GM12878 (cell line): ENCODE measurements around the gene AIFM3. TPM values are rescaled to one million over a fixed set of nuclear protein-coding genes. Genes with fewer than 3 reads are reported as not detected.

Experiments
- ATAC-seq: fragments of 200-7000 bp; cut with Tn5 transposase; 3 replicates; pipeline ENCODE4 v1.9.1; 2020; ENCODE audit warnings: mild to moderate bottlenecking, moderate library complexity
- BruUV-seq: library from RNA; stranded (reverse); fragments of 400-500 nt; replicated peaks from 2 replicates; lab custom pipeline; 2021; lab: Mats Ljungman, UMichigan
- CTCF ChIA-PET: fragments of 300-600 bp; sonication (Branson Sonifier 250); formaldehyde crosslinking; extraction: SDS; loops from one replicate; lab custom pipeline; 2021; ENCODE audit warnings: inconsistent platforms; lab: Yijun Ruan, JAX
- POLR2A ChIA-PET: fragments of 350-600 bp; formaldehyde crosslinking; extraction: SDS; loops from one replicate; lab custom pipeline; 2021; ENCODE audit warnings: inconsistent platforms; lab: Charles Lee
- RAD21 ChIA-PET: fragments of 300-600 bp; sonication (Branson Sonifier 250); formaldehyde crosslinking; loops from one replicate; lab custom pipeline; 2023; ENCODE audit warnings: antibody characterized with exemption; ENCODE audit not compliant: unreplicated experiment; lab: Charles Lee
- SMC1A ChIA-PET: fragments of 300-600 bp; sonication (Branson Sonifier 250); formaldehyde crosslinking; loops from one replicate; lab custom pipeline; 2023; ENCODE audit not compliant: unreplicated experiment, uncharacterized antibody; lab: Charles Lee
- DNase-seq: peaks from one replicate; pipeline ENCODE4 v3.0.0-alpha.2; 2011; ENCODE audit warnings: low read depth, low spot score
- FAIRE-seq: peaks from 3 replicates; lab custom pipeline; 2011; peaks lifted over from hg19 to GRCh38; lab: Jason Lieb, UNC
- H2AFZ ChIP-seq: 2 replicates; pipeline ENCODE4 v1.6.0; 2011; ENCODE audit warnings: low read depth, low read length, control low read depth; ENCODE audit not compliant: control insufficient read depth
- H3K27ac ChIP-seq: 2 replicates; pipeline ENCODE4 v1.5.1; 2011; ENCODE audit warnings: control low read depth; ENCODE audit not compliant: control insufficient read depth, insufficient read depth
- H3K27me3 ChIP-seq, 2 experiments: replicated peaks in 1 of 2; 2 replicates each; pipeline versions ENCODE4 v1.6.0 to v1.6.1; 2011; ENCODE audit warnings: low read length in 1 of 2; ENCODE audit not compliant: control insufficient read depth in 2 of 2, insufficient read depth in 2 of 2
- H3K36me3 ChIP-seq, 2 experiments: 2 replicates each; pipeline ENCODE4 v1.5.1; 2011; ENCODE audit warnings: low read length in 1 of 2; ENCODE audit not compliant: control insufficient read depth in 2 of 2, insufficient read depth in 2 of 2
- H3K4me1 ChIP-seq: 2 replicates; pipeline ENCODE4 v1.6.1; 2011; ENCODE audit warnings: mild to moderate bottlenecking, low read length, moderate library complexity, mixed read lengths; ENCODE audit not compliant: control insufficient read depth, insufficient read depth
- H3K4me2 ChIP-seq: 2 replicates; pipeline ENCODE4 v1.6.0; 2011; ENCODE audit warnings: control low read depth; ENCODE audit not compliant: control insufficient read depth, insufficient read depth
- H3K4me3 ChIP-seq: fragments of 200-600 bp; sonication (generic); 2 replicates; pipeline ENCODE4 v1.5.1; 2016
- H3K79me2 ChIP-seq: 2 replicates; pipeline ENCODE4 v1.6.0; 2011; ENCODE audit warnings: low read length; ENCODE audit not compliant: control insufficient read depth, insufficient read depth
- H3K9ac ChIP-seq: 2 replicates; pipeline ENCODE4 v1.8.0; 2011; ENCODE audit warnings: low read length, control low read depth, mixed read lengths; ENCODE audit not compliant: control insufficient read depth, insufficient read depth
- H3K9me3 ChIP-seq: replicated peaks from 3 replicates; pipeline ENCODE4 v1.5.1; 2011; ENCODE audit warnings: mild to moderate bottlenecking, low read length; ENCODE audit not compliant: control insufficient read depth, insufficient read depth
- H4K20me1 ChIP-seq: 2 replicates; pipeline ENCODE4 v1.6.0; 2011; ENCODE audit not compliant: control insufficient read depth, insufficient read depth
- BCL3 ChIP-seq: IDR thresholded peaks from 2 replicates; pipeline ENCODE4 v1.6.1; 2011; ENCODE audit warnings: borderline replicate concordance, low read depth, mild to moderate bottlenecking, moderate library complexity, low read length; ENCODE audit not compliant: insufficient read depth, poor library complexity, severe bottlenecking
- CBFB ChIP-seq: IDR thresholded peaks from 2 replicates; pipeline ENCODE4 v1.6.1; 2016; ENCODE audit warnings: antibody characterized with exemption, low read depth
- CHD2 ChIP-seq: IDR thresholded peaks from 2 replicates; pipeline ENCODE4 v1.6.1; 2011; ENCODE audit warnings: low read depth, low read length, improper control_type of control experiment, borderline replicate concordance
- CHD4 ChIP-seq: fragments of 200-600 bp; sonication (generic); IDR thresholded peaks from 2 replicates; pipeline ENCODE4 v1.6.1; 2016; ENCODE audit warnings: mild to moderate bottlenecking
- CREM ChIP-seq: IDR thresholded peaks from 2 replicates; pipeline ENCODE4 v1.6.1; 2014; ENCODE audit warnings: antibody characterized with exemption, low read depth
- FOXK2 ChIP-seq: fragments of 450-650 bp; IDR thresholded peaks from 2 replicates; pipeline ENCODE4 v1.6.1; 2017; ENCODE audit warnings: mild to moderate bottlenecking, moderate library complexity
- HDAC6 ChIP-seq: fragments of 200-600 bp; sonication (generic); IDR thresholded peaks from one replicate; pipeline ENCODE4 v1.8.0; 2017; ENCODE audit warnings: antibody characterized with exemption; ENCODE audit not compliant: unreplicated experiment
- IKZF1 ChIP-seq: fragments of 450-650 bp; conservative IDR thresholded peaks from 2 replicates; pipeline ENCODE4 v1.6.1; 2017; ENCODE audit warnings: antibody characterized with exemption, mild to moderate bottlenecking
- LARP7 ChIP-seq: fragments of 450-650 bp; IDR thresholded peaks from 2 replicates; pipeline ENCODE4 v1.6.1; 2017; ENCODE audit warnings: mild to moderate bottlenecking
- MEF2B ChIP-seq: fragments of 450-650 bp; IDR thresholded peaks from 2 replicates; pipeline ENCODE4 v1.6.1; 2018; ENCODE audit warnings: mild to moderate bottlenecking, moderate library complexity; ENCODE audit not compliant: partially characterized antibody, poor library complexity, severe bottlenecking
- NR2C2 ChIP-seq: IDR thresholded peaks from 2 replicates; pipeline ENCODE4 v1.6.1; 2011; ENCODE audit warnings: borderline replicate concordance, low read depth; ENCODE audit not compliant: control insufficient read depth, insufficient read length
- PBX3 ChIP-seq: IDR thresholded peaks from 2 replicates; pipeline ENCODE4 v1.6.1; 2011; ENCODE audit warnings: mild to moderate bottlenecking, low read depth, low read length, moderate library complexity; ENCODE audit not compliant: insufficient replicate concordance
- RUNX3 ChIP-seq: IDR thresholded peaks from 2 replicates; pipeline ENCODE4 v1.6.1; 2012; ENCODE audit warnings: low read length, inconsistent platforms
- SRF ChIP-seq, 2 experiments: IDR thresholded peaks; 2 replicates each; pipeline ENCODE4 v1.6.1; 2011; ENCODE audit warnings: low read depth in 2 of 2, low read length in 2 of 2, mild to moderate bottlenecking in 1 of 2, moderate library complexity in 1 of 2
- SUZ12 ChIP-seq: fragments of 200-600 bp; sonication (generic); IDR thresholded peaks from one replicate; pipeline ENCODE4 v1.6.1; 2018; ENCODE audit warnings: antibody characterized with exemption, mild to moderate bottlenecking; ENCODE audit not compliant: unreplicated experiment
- TBL1XR1 ChIP-seq: IDR thresholded peaks from 2 replicates; pipeline ENCODE4 v1.6.1; 2012; ENCODE audit warnings: low read depth, low read length, improper control_type of control experiment
- ZNF24 ChIP-seq: fragments of 450-650 bp; IDR thresholded peaks from 2 replicates; pipeline ENCODE4 v1.6.1; 2017; ENCODE audit warnings: antibody characterized with exemption, mild to moderate bottlenecking
- WGBS: methylation state at CpG from one replicate; pipeline ENCODE4 v1.1.6; 2016; ENCODE audit warnings: low lambda C conversion rate; ENCODE audit not compliant: insufficient replicate concordance, insufficient coverage; ENCODE audit errors: missing lambda C conversion rate; 5-methylcytosine and 5-hydroxymethylcytosine counted together
- in situ Hi-C: fragments of 300-500 bp; cut with MboI; formaldehyde crosslinking; loops from 9 replicates; pipeline ENCODE4 v1.14.3; 2018; ENCODE audit warnings: mixed read lengths
- intact Hi-C: fragments of 100-400 bp; cut with micrococcal nuclease; formaldehyde crosslinking; loops from one replicate; pipeline ENCODE4 v1.14.2; 2022; ENCODE audit not compliant: unreplicated experiment
- polyA plus RNA-seq, 11 experiments: library from polyadenylated mRNA; depleted of rRNA in 4 of 11; unstranded in 6 of 11; stranded (reverse) in 5 of 11; fragments of >200 nt; fragmentation: Nextera tagmentation in 4 of 11; fragmentation: Illumina TruSeq in 1 of 11; extraction: Ambion mirVana in 4 of 11; extraction: Trizol in 1 of 11; gene quantifications; 1 replicate in 1 of 11; 2 replicates in 10 of 11; pipeline versions ENCODE4 v1.2.1 to v1.2.3, GENCODE V29; 2011 to 2016; ENCODE audit warnings: inconsistent platforms in 2 of 11, missing spikeins in 2 of 11, low read depth in 1 of 11
- total RNA-seq, 4 experiments: library from RNA; depleted of rRNA in 3 of 4; stranded (reverse); fragments of >200 nt in 3 of 4; fragmentation: Illumina TruSeq in 1 of 4; extraction: Trizol in 1 of 4; gene quantifications; 2 replicates each; pipeline versions ENCODE4 v1.2.1 to v1.2.3, GENCODE V29; 2013 to 2021
- TF ChIP-seq, protein P1 (sequence below): fragments of 450-650 bp; IDR thresholded peaks from 2 replicates; pipeline ENCODE4 v1.6.1; 2014; ENCODE audit warnings: mild to moderate bottlenecking
- TF ChIP-seq, protein P2 (sequence below): fragments of 450-650 bp; IDR thresholded peaks from 2 replicates; pipeline ENCODE4 v1.6.1; 2018; ENCODE audit warnings: mild to moderate bottlenecking, low read depth, moderate library complexity; ENCODE audit not compliant: partially characterized antibody

The AIFM3 gene
- total and polyA plus RNA-seq, 10 of the 15 experiments (the other 5 are each of a cell fraction or from before 2014, with no cell fraction given): 0.06 to 0.34 (median 0.21) TPM; not detected in 6

GRCh38 chr22:20948450-20948849, 18.6 kb upstream of the AIFM3 start:
- no peak for FAIRE-seq

More at GRCh38 chr22:20948450-20948849, 18.6 kb upstream of the AIFM3 start:
- TF ChIP-seq CREM (no peak), SUZ12 (no peak), RUNX3 (no peak), MEF2B (no peak), ZNF24 (no peak), IKZF1 (no peak), PBX3 (no peak), TBL1XR1 (no peak), NR2C2 (no peak), LARP7 (no peak), BCL3 (no peak), HDAC6 (no peak), FOXK2 (no peak), CBFB (no peak), CHD2 (no peak), CHD4 (no peak), SRF (IDR thresholded peaks at IDR 0.05; ENCODE audit: low read depth in 2 of 2, low read length in 2 of 2) (no peak)
- TF ChIP-seq, protein P1, sequence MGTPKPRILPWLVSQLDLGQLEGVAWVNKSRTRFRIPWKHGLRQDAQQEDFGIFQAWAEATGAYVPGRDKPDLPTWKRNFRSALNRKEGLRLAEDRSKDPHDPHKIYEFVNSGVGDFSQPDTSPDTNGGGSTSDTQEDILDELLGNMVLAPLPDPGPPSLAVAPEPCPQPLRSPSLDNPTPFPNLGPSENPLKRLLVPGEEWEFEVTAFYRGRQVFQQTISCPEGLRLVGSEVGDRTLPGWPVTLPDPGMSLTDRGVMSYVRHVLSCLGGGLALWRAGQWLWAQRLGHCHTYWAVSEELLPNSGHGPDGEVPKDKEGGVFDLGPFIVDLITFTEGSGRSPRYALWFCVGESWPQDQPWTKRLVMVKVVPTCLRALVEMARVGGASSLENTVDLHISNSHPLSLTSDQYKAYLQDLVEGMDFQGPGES: no peak
- TF ChIP-seq, protein P2, sequence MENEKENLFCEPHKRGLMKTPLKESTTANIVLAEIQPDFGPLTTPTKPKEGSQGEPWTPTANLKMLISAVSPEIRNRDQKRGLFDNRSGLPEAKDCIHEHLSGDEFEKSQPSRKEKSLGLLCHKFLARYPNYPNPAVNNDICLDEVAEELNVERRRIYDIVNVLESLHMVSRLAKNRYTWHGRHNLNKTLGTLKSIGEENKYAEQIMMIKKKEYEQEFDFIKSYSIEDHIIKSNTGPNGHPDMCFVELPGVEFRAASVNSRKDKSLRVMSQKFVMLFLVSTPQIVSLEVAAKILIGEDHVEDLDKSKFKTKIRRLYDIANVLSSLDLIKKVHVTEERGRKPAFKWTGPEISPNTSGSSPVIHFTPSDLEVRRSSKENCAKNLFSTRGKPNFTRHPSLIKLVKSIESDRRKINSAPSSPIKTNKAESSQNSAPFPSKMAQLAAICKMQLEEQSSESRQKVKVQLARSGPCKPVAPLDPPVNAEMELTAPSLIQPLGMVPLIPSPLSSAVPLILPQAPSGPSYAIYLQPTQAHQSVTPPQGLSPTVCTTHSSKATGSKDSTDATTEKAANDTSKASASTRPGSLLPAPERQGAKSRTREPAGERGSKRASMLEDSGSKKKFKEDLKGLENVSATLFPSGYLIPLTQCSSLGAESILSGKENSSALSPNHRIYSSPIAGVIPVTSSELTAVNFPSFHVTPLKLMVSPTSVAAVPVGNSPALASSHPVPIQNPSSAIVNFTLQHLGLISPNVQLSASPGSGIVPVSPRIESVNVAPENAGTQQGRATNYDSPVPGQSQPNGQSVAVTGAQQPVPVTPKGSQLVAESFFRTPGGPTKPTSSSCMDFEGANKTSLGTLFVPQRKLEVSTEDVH: no peak
- SMC1A ChIA-PET: no interaction called here
- H3K4me1 ChIP-seq: no peaks in the 10 kb centered on the region
- H3K79me2 ChIP-seq: peaks cover 47% of the 10 kb centered on the region
- H3K27me3 ChIP-seq: no peaks in the 10 kb centered on the region
- WGBS: 70% methylated on average over 5 of the region's 5 CpGs
- CTCF ChIA-PET: no interaction called here
- BruUV-seq: no TSS peak
- no peak overlapping the region for H3K4me3 ChIP-seq
- intact Hi-C loops: no loop called here
- no peaks in the 10 kb centered on the region for H3K9me3 ChIP-seq
- RAD21 ChIA-PET: no interaction called here
- H3K36me3 ChIP-seq: peaks cover 22 to 38% of the 10 kb centered on the region in 2 experiments
- POLR2A ChIA-PET: no interaction called here
- ATAC-seq (no peak), DNase-seq (no peak)
- in situ Hi-C loops: no loop called here
- H4K20me1 ChIP-seq: peaks cover 2% of the 10 kb centered on the region
- no peak overlapping the region for H2AFZ ChIP-seq
- no peak overlapping the region for H3K4me2 ChIP-seq
- no peak overlapping the region for H3K9ac ChIP-seq
- H3K27ac ChIP-seq: no peak overlapping the region
